GM10266 (cell line): ENCODE measurements around the gene ABR.
"Not testable (repeated sequence)": the region's sequence is repeated elsewhere in the genome, so short reads cannot be mapped to it uniquely, and the experiment has no call there.

Experiments
- DNase-seq: peaks from one replicate; pipeline ENCODE4 v3.0.0; 2012; ENCODE audit errors: extremely low spot score
- CTCF ChIP-seq: IDR thresholded peaks from 2 replicates; pipeline ENCODE4 v1.5.1; 2012; ENCODE audit warnings: mild to moderate bottlenecking, low read depth; ENCODE audit not compliant: control insufficient read depth, insufficient read depth; ENCODE audit errors: missing control alignments

Gene ABR

GRCh38 chr17:1107083-1107776, 72.6 kb downstream of the ABR start:
- DNase-seq, result no peak

GRCh38 chr17:1104222-1104621, 75.6 kb downstream of the ABR start:
- DNase-seq, result no peak
- no peak for TF ChIP-seq CTCF

More at GRCh38 chr17:1107083-1107776, 72.6 kb downstream of the ABR start:
- TF ChIP-seq CTCF, result no peak

GRCh38 chr17:1100382-1100781, 79.4 kb downstream of the ABR start:
- no peak for DNase-seq
- no peak for TF ChIP-seq CTCF

GRCh38 chr17:1099242-1099641, 80.5 kb downstream of the ABR start:
- no peak for DNase-seq
- no peak for TF ChIP-seq CTCF

- DNase-seq, result not testable (repeated sequence)
Observed at GRCh38 chr17:1097972-1098744, 81.6 kb downstream of the ABR start.

- no peak for TF ChIP-seq CTCF
- no peak for DNase-seq
Observed at GRCh38 chr17:1096215-1096614, 83.6 kb downstream of the ABR start.

- DNase-seq, result no peak
- TF ChIP-seq CTCF, result no peak
Observed at GRCh38 chr17:1095853-1096173, 84.0 kb downstream of the ABR start.
